GM12878 (cell line): ENCODE results near the gene CACNG3.

Experiments
- CBFB ChIP-seq: IDR thresholded peaks from 2 replicates; pipeline ENCODE4 v1.6.1; 2016; ENCODE audit warnings: antibody characterized with exemption, low read depth
- POLR2A ChIP-seq: IDR thresholded peaks from 2 replicates; pipeline ENCODE4 v1.6.1; 2011; ENCODE audit warnings: low read depth, mild to moderate bottlenecking, low read length
- ZNF217 ChIP-seq: fragments of 450-650 bp; IDR thresholded peaks from 2 replicates; pipeline ENCODE4 v1.6.1; 2017; ENCODE audit warnings: antibody characterized with exemption, mild to moderate bottlenecking

- TF ChIP-seq CBFB (no peak), POLR2A (no peak), ZNF217 (no peak)
These were observed 32.4 kb downstream of the CACNG3 start for GRCh38 chr16:24288516-24288915.
